ENCODE data around the gene OCRL.

- no peak for TF ChIP-seq EZH2phosphoT487 (IDR thresholded peaks at IDR 0.05; ENCODE audit: borderline replicate concordance, low read length)
- TF ChIP-seq CTCF (conservative IDR thresholded peaks at IDR 0.05; ENCODE audit: low read depth, low read length), result no peak
- no peak for TF ChIP-seq EZH2 (IDR thresholded peaks at IDR 0.05; ENCODE audit: low read length, unreplicated experiment)
Measured at GRCh38 chrX:129626026-129626425, 86.0 kb downstream of the OCRL start.
